Gastroesophageal sphincter (tissue), 3 donors: ENCODE measurements around the gene MYOM1.

Experiments
- POLR2A ChIP-seq, 2 donors: fragments of 450-650 bp; IDR thresholded peaks; one replicate each; pipeline ENCODE4 v1.6.1; 2017; ENCODE audit warnings: antibody characterized with exemption in 2 of 2, mild to moderate bottlenecking in 2 of 2, moderate library complexity in 1 of 2
- TF ChIP-seq, protein P1 (sequence below), 4 experiments: fragments of 200-600 bp in 2 of 4; fragments of 450-650 bp in 2 of 4; sonication (generic) in 1 of 4; IDR thresholded peaks; one replicate each; pipeline ENCODE4 v1.5.1; 2017 to 2019; ENCODE audit warnings: antibody characterized with exemption in 4 of 4, mild to moderate bottlenecking in 2 of 4, moderate library complexity in 2 of 4

DNA sequence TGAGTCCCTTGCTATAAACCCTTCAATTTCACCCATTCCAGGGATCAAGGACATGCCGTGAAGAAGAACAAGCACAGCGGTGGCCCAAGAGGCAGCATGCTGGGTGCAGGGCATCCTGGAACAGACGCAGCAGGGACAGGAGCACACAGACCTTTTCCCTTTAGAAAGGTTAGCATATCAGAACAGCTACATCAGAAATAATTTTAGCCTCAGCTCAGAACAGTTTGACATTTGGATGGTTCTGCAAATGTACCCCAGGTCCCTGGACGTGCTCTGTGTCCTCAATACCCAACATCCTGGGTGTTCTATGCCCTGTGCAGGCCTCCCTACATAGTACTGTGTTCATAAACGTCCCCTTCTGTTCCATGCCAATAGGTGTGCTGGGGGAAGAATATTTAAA, 80.4 kb downstream of the MYOM1 start:
- TF ChIP-seq, protein P1, sequence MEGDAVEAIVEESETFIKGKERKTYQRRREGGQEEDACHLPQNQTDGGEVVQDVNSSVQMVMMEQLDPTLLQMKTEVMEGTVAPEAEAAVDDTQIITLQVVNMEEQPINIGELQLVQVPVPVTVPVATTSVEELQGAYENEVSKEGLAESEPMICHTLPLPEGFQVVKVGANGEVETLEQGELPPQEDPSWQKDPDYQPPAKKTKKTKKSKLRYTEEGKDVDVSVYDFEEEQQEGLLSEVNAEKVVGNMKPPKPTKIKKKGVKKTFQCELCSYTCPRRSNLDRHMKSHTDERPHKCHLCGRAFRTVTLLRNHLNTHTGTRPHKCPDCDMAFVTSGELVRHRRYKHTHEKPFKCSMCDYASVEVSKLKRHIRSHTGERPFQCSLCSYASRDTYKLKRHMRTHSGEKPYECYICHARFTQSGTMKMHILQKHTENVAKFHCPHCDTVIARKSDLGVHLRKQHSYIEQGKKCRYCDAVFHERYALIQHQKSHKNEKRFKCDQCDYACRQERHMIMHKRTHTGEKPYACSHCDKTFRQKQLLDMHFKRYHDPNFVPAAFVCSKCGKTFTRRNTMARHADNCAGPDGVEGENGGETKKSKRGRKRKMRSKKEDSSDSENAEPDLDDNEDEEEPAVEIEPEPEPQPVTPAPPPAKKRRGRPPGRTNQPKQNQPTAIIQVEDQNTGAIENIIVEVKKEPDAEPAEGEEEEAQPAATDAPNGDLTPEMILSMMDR (IDR thresholded peaks at IDR 0.05), result no peak
- TF ChIP-seq POLR2A (IDR thresholded peaks at IDR 0.05), result no peak
